Fibroblast of the conjunctiva (primary cell): ENCODE measurements around the gene LENEP.

Experiments
- DNase-seq: peaks from one replicate; pipeline ENCODE4 v3.0.0-alpha.2; 2010; ENCODE audit warnings: low read depth

Gene LENEP

DNA sequence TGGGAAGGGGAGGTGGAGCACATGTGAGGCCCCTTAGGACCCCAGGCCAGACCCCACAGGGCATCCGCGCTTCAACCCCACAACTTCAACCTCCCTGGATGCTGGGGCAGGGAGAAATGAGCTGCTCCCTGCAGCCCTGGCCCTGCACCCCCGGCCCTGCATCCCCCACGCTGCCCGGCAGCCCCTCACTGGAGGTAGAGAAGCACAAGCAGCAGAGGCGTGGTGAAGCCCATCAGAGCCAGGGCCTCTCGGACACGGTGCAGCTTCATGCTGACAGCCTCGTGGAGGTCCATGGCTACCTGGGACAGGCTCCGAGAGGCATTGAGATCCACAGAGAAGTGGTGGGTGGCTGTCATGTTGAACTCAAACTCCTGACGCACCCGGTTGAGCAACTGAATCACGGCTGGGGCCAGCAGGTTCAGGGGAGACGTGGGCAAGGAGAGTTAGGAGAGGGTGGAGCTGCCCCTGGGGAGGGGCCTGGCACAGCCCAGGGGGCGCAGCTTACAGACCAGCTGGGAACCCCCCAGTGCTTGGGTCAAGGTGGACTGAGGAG is 36.9 kb downstream of the LENEP start:
- DNase-seq: no peak

DNA sequence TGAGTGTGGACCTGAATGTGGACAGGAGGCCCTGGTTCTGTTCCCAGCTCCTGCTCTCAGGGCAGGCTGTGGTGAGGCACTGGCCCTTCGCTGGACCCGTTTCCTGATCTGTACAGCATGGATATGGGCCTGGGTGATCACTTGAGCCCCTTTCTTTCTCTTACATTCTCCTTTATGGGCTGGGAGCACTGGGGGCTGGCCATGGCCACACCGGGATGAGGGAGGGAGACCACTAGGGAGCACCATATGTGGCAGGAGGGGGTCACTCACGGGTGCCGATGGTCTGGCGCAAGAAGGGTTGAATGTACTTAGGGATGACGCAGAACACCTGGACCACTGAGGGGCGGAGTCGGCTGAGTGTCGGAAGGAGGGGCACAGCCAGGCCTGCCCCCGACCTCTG is 37.5 kb downstream of the LENEP start:
- no peak for DNase-seq

DNA sequence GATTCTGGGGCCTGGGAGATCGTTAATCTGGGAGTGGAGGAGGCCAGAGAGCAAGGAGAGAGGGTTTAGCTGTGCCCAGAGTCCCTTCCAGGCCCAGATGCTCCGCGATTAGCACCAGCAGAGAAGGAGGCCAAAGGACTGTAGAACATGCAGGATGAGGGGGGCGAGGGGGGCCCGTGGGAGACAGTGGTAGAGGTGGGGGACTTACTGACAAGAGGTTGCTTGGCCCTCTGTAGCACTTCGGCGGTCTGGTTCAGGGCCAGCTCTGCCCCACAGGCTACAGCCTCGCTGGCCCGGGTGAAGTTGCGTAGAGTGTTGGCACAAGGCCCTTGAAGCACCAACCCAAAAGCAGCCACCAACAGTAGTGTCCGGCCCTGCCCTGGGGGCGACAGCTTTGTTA is 39.5 kb downstream of the LENEP start:
- DNase-seq: no peak

DNA sequence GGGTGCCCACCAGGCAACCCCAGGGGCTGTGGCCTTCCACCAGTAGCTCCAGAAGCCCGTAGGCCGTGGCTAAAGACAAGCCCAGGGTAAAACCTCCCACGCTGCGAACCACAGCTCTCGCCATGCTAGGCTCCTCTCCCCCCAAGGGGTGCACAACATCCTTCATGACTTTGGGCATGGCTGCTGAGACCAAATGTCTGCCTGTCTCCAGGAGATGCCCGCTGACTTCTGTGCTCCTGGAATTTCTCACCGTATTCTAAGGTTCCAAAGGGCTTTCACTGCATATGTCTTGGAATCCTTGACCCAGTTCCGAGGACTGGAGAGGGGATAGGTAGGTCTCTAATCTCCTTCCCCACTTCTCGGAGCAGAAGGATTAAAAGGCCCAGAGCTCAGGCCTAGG is 40.1 kb downstream of the LENEP start, which contains the start of the genes DCST1 and DCST2:
Gene DCST1, plus strand, starts transcription at position 301 of the 400 bp plus-strand sequence. CDS start 213 bp downstream, outside the sequence.
Gene DCST2, minus strand, starts transcription at position 258 of the 400 bp plus-strand sequence. Its CDS starts 80 bp downstream, at position 178.
- DNase-seq: no peak

DNA sequence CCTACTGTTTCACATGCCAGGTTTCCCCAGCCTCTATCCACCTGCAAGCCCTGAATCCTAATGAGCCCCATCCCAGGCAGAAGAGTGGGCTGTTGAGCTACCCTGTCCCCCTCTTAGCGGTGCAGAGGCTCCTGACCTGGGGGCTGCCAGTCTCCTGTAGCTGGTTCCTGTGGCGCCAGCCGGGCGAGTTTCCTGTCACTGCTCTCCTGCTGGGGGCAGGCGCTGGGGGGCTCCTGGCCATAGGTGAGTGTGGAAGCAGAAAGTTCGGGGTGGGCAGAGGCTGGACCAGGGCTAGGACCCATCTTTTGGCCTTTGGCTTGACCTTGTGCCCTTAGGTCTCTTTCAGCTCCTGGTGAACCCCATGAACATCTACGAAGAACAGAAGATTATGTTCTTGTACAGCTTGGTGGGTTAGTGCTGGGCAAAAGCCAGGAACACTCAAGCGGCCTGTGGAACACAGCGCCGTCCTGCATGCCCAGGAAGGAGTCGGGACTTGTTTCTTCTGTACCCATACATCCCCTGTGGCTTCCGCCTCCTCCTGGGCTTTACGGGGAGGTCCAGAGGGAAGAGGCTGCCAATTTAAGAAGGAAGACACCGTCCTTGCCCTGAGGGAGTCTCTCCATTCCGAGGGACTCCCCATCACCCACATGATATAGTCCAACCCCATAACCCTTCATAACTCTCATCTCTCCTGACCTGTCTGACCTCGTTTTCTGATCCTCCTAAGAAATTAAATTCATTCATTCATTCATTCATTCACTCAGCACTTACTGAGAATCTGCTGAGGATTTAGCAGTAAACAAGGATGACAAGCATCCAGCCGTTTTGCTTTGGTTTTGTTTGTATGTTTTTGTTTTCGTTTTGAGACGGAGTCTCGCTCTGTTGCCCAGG is 41.2 kb downstream of the LENEP start:
- DNase-seq: no peak

DNA sequence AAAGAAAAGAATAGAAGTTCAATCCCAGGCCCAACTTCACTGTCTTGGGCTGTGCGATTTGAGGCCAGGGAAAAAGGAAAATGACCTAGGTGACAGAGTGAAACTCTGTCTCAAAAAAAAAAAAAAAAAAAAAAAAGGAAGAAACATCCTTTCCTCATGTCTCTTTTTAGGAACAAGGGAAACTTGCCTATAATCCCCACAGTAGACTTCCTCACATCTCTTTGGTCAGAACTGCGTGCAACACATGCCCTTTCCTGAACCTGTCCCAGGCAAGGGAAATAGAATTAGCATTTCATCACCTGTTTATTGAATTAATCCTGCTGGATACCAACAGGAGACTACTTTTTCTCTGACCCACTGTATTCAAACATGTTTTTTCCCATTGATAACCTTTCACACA is 42.5 kb downstream of the LENEP start:
- no peak for DNase-seq

DNA sequence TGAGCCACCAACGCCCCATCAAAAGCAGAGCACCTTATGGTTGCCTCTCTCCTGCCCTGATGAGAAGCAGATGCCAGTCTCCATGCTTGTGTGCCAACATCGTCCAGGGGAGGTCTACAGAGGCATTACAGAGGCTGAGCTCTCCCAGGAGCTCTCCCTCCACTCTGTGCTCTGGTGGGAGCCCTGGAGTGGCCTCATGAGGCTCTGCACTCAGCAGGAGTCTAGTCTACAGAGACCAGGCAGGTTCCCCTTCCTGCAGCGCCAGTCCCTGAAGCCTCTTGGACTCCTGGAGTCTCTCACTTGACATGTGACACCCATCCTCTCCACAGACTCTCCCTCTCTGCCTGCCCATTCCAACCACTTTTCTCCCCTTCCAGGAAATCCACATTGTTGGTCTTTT is 43.7 kb downstream of the LENEP start:
- DNase-seq: no peak

DNA sequence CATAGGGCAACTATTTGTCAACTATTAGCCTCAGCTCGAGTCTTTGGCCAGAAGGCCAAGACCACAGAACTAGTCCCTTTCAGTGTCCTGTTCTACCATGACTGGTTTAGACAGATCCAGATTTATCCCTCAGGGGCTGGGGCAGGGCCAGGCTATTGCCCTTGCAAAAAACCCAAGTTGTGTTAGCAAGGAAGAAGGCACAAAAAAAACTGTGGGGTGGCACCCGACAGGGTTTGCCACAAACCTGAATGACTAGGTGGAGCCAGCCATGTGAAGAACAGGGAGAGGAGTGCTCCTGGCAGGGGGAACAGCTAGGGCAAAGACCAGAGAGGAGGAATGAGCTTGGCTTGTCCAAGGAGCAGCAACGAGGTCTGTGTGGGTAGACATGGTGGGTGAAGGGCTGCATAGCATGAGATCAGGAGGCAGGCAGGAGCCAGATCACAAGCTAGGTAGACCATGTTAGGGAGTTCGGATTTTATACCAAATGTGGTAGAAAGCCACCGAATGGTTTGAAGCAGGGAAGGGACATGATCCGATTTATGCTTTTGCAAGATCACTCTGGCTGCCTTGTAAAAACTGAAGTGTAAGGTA is 44.6 kb downstream of the LENEP start:
- no peak for DNase-seq

DNA sequence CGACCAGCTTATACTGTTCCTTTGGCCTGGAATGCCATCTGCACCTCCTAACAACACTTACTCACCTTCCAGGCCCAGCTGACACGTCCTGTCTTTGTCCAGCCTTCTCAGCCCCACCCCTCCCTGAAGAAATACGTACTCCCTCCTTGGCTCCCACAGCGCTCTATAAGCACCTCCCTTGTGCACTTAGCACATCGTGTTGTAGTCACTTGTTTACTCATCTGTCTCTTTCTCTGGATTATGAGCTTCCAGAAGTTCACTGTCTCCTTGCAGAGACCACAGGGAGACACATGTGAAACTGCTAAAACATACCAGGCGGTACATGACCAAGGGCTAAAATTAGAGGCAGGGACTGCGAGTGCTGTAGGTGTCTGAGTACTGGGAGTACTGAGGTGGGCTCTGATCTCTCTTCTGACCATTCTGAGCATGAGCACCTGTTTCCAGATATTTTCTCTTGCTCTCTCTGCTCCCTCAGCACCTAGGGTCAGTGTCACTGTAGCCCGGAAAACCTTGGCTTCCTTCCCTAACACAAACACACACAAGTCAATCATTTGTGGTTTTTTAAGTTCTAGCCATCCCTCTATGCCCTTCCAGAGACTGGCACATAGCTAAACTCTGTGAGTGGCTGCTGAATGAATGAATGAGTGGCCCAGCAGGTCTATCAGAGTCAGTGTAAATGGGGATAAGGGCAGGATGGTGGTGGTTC is 45.4 kb downstream of the LENEP start:
- no peak for DNase-seq

DNA sequence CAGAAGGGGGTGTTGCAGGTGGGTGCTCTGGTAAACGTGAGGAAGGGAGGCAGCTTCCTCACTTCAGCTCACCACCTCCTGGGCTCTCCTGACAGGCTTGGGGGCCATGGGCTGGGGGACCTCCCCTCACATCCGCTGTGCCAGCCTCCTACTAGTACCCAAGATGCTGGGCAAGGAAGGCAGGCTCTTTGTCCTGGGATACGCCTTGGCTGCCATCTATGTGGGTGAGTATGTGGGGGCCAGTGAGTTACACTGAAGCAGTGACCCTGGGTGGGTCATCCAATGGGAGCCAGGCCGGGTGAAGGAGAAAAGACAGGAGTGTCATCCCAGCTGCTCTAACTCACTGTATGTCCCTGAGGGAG is 45.9 kb downstream of the LENEP start:
- DNase-seq: no peak

DNA sequence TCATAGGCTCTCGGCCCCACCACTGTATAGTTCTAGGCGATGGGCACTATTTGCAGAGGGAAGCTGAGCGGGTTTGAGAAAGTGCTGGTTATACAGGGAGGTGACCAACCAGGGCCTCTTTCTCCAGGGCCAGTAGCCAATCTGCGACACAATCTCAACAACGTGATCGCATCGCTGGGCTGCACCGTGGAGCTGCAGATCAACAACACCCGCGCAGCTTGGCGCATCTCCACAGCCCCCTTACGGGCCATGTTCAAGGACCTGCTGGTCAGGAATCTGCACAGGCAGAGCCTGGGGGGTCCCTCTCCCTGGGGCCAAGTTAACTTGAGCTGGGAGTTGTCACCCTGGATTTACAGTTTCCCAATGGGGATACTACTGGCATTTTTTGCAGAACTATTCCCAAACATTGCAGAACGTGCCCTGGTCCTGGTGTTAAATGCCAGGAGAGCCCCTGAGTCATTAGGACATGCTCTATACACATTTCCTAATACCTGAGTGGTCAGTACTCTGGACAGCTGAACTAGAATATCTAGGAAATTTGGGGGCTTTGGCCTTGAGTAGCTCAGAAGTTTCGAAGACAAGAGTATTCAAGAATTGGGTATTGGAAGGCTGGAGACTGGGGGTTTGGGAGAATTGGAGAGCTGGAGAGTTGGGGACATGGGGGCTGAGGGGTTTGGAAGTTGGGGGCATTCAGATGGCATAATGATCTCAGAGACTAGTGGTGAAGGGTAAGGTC is 47.1 kb downstream of the LENEP start:
- no peak for DNase-seq

DNA sequence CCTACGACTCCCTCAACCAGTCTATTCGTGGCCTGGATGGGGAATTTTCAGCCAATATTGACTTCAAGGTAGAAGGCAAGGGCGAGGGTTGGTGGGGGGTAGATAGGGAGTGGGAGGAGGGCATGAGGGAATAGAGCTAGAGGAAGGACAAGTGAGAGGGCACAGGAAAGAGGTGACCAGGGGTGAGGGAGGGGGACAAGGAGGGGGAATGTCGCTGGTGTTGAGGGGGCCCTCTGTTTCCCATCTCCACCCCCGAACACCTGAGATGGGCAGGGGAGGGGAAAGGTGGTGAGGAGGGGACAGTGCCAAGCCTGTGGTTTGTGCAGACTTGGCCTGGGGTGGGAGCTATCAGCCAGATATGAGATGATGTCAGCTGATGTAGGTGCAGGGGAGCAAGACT is 49.4 kb downstream of the LENEP start:
- no peak for DNase-seq

DNA sequence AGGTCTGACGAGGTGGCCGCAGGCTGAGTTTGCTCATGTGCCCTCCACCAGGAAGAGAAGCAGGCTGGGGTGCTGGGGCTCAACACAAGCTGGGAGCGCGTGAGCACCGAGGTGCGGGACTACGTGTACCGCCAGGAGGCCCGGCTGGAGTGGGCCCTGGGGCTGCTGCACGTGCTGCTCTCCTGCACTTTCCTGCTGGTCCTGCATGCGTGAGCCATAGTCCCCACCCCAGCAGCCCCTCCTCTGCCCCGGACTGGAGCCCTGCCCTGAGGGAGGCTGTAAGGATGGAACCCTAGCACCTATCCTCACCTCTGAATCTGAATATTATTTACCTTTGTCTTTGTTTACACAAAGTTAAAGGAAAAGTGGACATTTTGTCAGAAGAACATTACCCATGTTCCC is 49.9 kb downstream of the LENEP start:
- DNase-seq: no peak

DNA sequence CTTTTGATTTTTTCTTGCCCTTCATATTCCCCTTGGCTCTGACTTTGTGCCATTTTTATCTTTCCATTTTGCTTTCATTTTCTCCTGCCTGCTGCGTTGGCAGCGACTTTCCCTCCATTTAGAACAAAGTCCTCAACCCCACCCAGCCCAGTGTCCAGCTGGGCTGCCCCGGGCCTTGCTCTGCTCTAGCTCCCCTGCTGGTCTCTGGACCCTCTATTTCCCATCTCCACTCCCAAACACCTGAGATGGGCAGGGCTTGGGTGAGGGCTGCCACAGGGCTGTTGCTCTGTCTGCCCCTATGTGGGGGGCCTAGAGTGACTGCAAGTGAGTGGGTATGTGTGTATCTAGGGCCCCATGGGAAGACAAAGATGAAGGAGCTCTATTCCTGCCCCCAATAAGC is 50.4 kb downstream of the LENEP start:
- DNase-seq: no peak
